ENCODE results near the gene PKN1. TPM values are rescaled to one million over a fixed set of nuclear protein-coding genes. Genes with fewer than 3 reads are reported as not detected.

PKN1 gene
- total RNA-seq, 1 experiment from 2014 or later, result 138 TPM

- H3K27ac Mint-ChIP-seq (ENCODE audit: unreplicated experiment), result peak overlapping the region; percentile 50
- peaks cover 8% of the 10 kb centered on the region for H3K4me1 Mint-ChIP-seq (ENCODE audit: low read depth, unreplicated experiment)
- BruUV-seq (replicated peaks), result no TSS peak
- peak; percentile 41 for DNase-seq
- peaks cover 70% of the 10 kb centered on the region for H3K36me3 Mint-ChIP-seq (ENCODE audit: insufficient read depth, unreplicated experiment)
- H3K4me3 Mint-ChIP-seq (ENCODE audit: low read depth, unreplicated experiment), result no peak overlapping the region
- no peaks in the 10 kb centered on the region for H3K9me3 Mint-ChIP-seq (ENCODE audit: low read depth, unreplicated experiment)
- CTCF ChIA-PET, result interaction anchor here (0.6 kb wide), 1 partner anchor 82 kb away, joined by 5 read pairs; no protein-coding TSS in a partner anchor
- TF ChIP-seq, protein P1, sequence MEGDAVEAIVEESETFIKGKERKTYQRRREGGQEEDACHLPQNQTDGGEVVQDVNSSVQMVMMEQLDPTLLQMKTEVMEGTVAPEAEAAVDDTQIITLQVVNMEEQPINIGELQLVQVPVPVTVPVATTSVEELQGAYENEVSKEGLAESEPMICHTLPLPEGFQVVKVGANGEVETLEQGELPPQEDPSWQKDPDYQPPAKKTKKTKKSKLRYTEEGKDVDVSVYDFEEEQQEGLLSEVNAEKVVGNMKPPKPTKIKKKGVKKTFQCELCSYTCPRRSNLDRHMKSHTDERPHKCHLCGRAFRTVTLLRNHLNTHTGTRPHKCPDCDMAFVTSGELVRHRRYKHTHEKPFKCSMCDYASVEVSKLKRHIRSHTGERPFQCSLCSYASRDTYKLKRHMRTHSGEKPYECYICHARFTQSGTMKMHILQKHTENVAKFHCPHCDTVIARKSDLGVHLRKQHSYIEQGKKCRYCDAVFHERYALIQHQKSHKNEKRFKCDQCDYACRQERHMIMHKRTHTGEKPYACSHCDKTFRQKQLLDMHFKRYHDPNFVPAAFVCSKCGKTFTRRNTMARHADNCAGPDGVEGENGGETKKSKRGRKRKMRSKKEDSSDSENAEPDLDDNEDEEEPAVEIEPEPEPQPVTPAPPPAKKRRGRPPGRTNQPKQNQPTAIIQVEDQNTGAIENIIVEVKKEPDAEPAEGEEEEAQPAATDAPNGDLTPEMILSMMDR (IDR thresholded peaks at IDR 0.05; ENCODE audit: unreplicated experiment), result peak; percentile 64
- intact Hi-C loops (cut with micrococcal nuclease; ENCODE audit: unreplicated experiment), result no loop called here
- H3K27me3 Mint-ChIP-seq (ENCODE audit: unreplicated experiment), result no peaks in the 10 kb centered on the region
Observed at GRCh38 chr19:14405758-14406644, 27.1 kb upstream of the PKN1 start.

DNA sequence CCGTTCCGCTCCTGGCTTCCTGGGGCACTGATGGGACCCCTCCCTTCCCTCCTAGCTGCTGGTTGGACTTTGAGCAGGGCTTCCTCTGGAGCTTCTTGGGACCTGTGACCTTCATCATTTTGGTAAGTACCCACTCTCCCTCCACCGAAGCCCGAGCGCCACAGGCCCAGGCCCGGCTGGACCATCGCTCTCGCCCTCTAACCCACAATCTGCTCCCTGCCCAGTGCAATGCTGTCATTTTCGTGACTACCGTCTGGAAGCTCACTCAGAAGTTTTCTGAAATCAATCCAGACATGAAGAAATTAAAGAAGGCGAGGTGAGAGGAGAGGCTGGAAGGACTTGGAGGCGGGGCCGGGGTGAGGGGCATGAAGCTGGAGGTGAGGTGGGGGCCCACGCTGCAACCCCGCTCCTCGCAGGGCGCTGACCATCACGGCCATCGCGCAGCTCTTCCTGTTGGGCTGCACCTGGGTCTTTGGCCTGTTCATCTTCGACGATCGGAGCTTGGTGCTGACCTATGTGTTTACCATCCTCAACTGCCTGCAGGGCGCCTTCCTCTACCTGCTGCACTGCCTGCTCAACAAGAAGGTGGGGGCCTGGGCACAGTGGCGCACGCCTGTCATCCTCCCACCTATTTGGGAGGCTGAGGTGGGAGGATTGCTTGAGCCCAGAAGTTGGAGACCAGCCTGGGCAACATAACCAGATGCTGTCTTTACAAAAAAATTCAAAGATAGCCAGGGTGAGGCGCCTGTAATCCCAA lies 26.3 kb upstream of the PKN1 start:
- Mint-ChIP-seq H3K9me3 (ENCODE audit: low read depth, unreplicated experiment) (no peaks in the 10 kb centered on the region), H3K4me3 (ENCODE audit: low read depth, unreplicated experiment) (no peak overlapping the region), H3K27ac (ENCODE audit: unreplicated experiment) (peak overlapping the region; percentile 50), H3K4me1 (ENCODE audit: low read depth, unreplicated experiment) (peaks cover 8% of the 10 kb centered on the region), H3K27me3 (ENCODE audit: unreplicated experiment) (no peaks in the 10 kb centered on the region), H3K36me3 (ENCODE audit: insufficient read depth, unreplicated experiment) (peaks cover 68% of the 10 kb centered on the region)
- TF ChIP-seq, protein P1 (IDR thresholded peaks at IDR 0.05; ENCODE audit: unreplicated experiment), result no peak
- BruUV-seq (replicated peaks), result no TSS peak
- DNase-seq, result no peak
- intact Hi-C loops (cut with micrococcal nuclease; ENCODE audit: unreplicated experiment), result no loop called here
- CTCF ChIA-PET, result interaction anchor here (0.6 kb wide), 1 partner anchor 82 kb away, joined by 5 read pairs; no protein-coding TSS in a partner anchor

GRCh38 chr19:14407605-14408484 lies 25.3 kb upstream of the PKN1 start:
- intact Hi-C loops (cut with micrococcal nuclease; ENCODE audit: unreplicated experiment), result no loop called here
- CTCF ChIA-PET, result no interaction called here
- Mint-ChIP-seq H3K4me1 (ENCODE audit: low read depth, unreplicated experiment) (peaks cover 8% of the 10 kb centered on the region), H3K27me3 (ENCODE audit: unreplicated experiment) (no peaks in the 10 kb centered on the region), H3K9me3 (ENCODE audit: low read depth, unreplicated experiment) (no peaks in the 10 kb centered on the region), H3K4me3 (ENCODE audit: low read depth, unreplicated experiment) (no peak overlapping the region), H3K36me3 (ENCODE audit: insufficient read depth, unreplicated experiment) (peaks cover 70% of the 10 kb centered on the region), H3K27ac (ENCODE audit: unreplicated experiment) (peak overlapping the region; percentile 66)
- TF ChIP-seq, protein P1 (IDR thresholded peaks at IDR 0.05; ENCODE audit: unreplicated experiment), result no peak
- DNase-seq, result no peak
- BruUV-seq (replicated peaks), result TSS peak; percentile 52

Measured in Calu3 (cell line).